Thymus (tissue), 11 donors: ENCODE results near the gene SLC39A11. TPM values are rescaled to one million over a fixed set of nuclear protein-coding genes. Genes with fewer than 3 reads are reported as not detected.

Experiments used
- DNase-seq, 9 donors: peaks; one replicate each; pipeline ENCODE4 v3.0.0-alpha.2; 2013; ENCODE audit warnings: low spot score in 9 of 9, low read depth in 6 of 9, missing footprints in 1 of 9
- H3K27ac ChIP-seq, 2 donors: one replicate each; pipeline ENCODE4 v1.5.1; 2013; ENCODE audit warnings: control low read depth in 1 of 2, low read depth in 1 of 2, low read length in 1 of 2, mild to moderate bottlenecking in 1 of 2, moderate library complexity in 1 of 2
- H3K27me3 ChIP-seq, 2 donors: one replicate each; pipeline ENCODE4 v1.5.1; 2013; ENCODE audit warnings: low read length in 1 of 2; ENCODE audit not compliant: control insufficient read depth in 2 of 2, insufficient read depth in 1 of 2
- H3K36me3 ChIP-seq, 2 donors: one replicate each; pipeline ENCODE4 v1.5.1; 2013; ENCODE audit warnings: low read length in 1 of 2, mild to moderate bottlenecking in 1 of 2, moderate library complexity in 1 of 2; ENCODE audit not compliant: control insufficient read depth in 2 of 2, insufficient read depth in 2 of 2
- H3K4me1 ChIP-seq, 2 donors: one replicate each; pipeline ENCODE4 v1.5.1; 2013; ENCODE audit warnings: low read length in 2 of 2; ENCODE audit not compliant: control insufficient read depth in 2 of 2, insufficient read depth in 2 of 2
- H3K4me3 ChIP-seq, 2 donors: one replicate each; pipeline ENCODE4 v1.5.1; 2013; ENCODE audit warnings: low read length in 2 of 2, control low read depth in 1 of 2, mild to moderate bottlenecking in 1 of 2
- H3K9me3 ChIP-seq, 2 donors: one replicate each; pipeline ENCODE4 v1.5.1; 2013; ENCODE audit warnings: low read length in 1 of 2, mild to moderate bottlenecking in 1 of 2; ENCODE audit not compliant: control insufficient read depth in 2 of 2, insufficient read depth in 1 of 2
- WGBS: extraction: QIAGEN DNeasy Blood & Tissue Kit; methylation state at CpG from one replicate; pipeline ENCODE4 v1.1.7; 2013; 5-methylcytosine and 5-hydroxymethylcytosine counted together
- polyA plus RNA-seq: library from polyadenylated mRNA; stranded (reverse); fragments of 200-250 nt; gene quantifications from one replicate; pipeline ENCODE4 v1.2.3, GENCODE V29; 2013
- total RNA-seq: library from RNA; stranded (reverse); fragments of 120-200 nt; gene quantifications from one replicate; pipeline ENCODE4 v1.2.4, GENCODE V29; 2013
- donor health status: healthy.

SLC39A11 gene
- total and polyA plus RNA-seq, 2 donors: 7.4 to 8.7 TPM

DNA sequence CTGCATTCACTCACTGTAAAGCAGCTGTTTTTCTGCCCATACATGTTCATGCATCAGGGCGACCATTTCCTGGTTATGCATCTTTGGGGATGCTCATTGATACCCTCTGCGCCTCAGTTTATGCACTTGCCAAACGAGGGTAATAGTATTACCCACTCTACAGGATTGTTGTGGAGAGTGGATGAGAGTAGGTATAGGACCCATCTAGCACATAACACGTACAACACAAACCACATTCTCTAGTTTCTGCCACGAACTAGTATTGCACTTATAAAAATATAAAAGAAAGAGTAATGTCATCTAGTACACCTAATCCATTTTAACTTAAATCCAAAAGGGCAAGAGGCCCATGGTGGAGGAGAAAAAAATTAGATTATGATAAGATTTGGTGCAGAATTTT lies 231.7 kb downstream of the SLC39A11 start:
- Histone ChIP-seq H3K4me1 (no peaks in the 10 kb centered on the region), H3K27me3 (no peaks in the 10 kb centered on the region), H3K9me3 (no peaks in the 10 kb centered on the region), H3K36me3 (no peaks in the 10 kb centered on the region), H3K4me3 (no peak overlapping the region), H3K27ac (no peak overlapping the region)
- WGBS: 84% methylated on average over 5 of the region's 5 CpGs
- DNase-seq: no peak

DNA sequence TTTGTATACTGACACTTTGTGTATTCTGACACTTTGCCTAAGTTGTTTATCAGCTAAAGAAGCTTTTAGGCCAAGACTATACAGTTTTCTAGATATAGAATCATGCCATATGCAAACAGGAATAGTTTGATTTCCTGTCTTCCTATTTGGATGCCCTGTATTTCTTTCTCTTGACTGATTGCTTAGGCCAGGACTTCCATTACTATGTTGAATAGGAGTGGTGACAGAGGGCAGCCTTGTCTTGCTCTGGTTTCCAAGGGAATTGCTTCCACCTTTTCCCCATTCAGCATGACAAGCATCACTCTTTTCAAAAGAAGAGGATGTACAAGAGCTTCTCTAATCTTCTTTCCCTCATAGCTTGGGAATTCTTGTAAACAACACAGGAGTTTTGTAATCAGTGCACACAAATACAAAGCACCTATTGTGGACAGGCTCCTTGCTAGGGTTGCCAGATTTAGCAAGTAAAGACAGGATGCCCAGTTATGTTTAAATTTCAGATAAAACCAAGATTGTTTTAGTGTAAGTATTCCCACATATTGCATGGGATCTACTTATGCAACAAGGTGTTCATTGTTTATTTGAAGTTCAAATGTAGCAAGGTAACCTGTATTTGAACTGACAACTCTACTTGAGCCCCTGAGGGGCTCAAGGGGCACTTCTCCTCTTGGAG lies 233.5 kb downstream of the SLC39A11 start:
- Histone ChIP-seq H3K4me1 (no peaks in the 10 kb centered on the region), H3K4me3 (no peak overlapping the region), H3K36me3 (no peaks in the 10 kb centered on the region), H3K9me3 (no peaks in the 10 kb centered on the region), H3K27me3 (no peaks in the 10 kb centered on the region), H3K27ac (no peak overlapping the region)
- no peak for DNase-seq

GRCh38 chr17:72853440-72854415 lies 238.8 kb downstream of the SLC39A11 start:
- 94% methylated on average over 17 of the region's 17 CpGs for WGBS
- Histone ChIP-seq H3K9me3 (no peaks in the 10 kb centered on the region), H3K4me3 (no peak overlapping the region), H3K27me3 (no peaks in the 10 kb centered on the region), H3K36me3 (no peaks in the 10 kb centered on the region), H3K4me1 (no peaks in the 10 kb centered on the region), H3K27ac (no peak overlapping the region)
- no peak for DNase-seq

- Histone ChIP-seq H3K36me3 (no peaks in the 10 kb centered on the region), H3K4me1 (no peaks in the 10 kb centered on the region), H3K9me3 (no peaks in the 10 kb centered on the region), H3K27me3 (no peaks in the 10 kb centered on the region), H3K27ac (no peak overlapping the region), H3K4me3 (no peak overlapping the region)
- 89% methylated on average over 5 of the region's 5 CpGs for WGBS
- no peak for DNase-seq
These were observed 240.1 kb downstream of the SLC39A11 start for GRCh38 chr17:72852277-72852938.

DNA sequence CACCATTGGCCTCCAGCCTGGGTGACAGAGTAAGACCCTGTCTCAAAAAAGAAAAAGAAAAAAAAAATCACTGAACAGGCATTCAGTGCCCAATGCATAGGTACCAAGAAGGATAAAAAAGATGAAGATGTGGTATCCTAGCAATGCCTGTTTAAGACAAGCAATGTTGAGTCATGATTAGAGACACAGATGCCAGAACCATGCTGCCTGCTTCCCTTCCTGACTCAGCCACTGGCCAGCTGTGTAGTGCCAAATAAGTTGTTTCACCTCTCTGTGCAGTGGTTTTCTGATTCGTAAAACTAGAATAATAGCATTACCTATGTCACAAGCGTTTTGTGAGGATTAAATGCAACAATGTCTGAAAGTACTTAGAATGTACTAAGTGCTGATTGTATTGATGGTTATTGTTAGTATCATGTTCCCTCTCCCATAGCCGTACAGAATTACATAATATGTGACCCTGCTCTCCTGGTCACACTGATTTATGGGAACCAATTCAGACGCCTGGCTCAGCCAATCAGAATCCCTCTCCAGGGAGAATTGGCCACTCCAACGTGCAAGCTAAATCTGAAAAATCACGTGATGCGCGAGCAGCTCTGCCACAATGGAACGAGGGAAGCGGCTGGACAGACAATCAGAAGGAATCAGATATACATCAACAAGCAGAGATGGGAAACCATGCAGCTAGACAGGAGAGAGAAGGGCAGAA lies 241.9 kb downstream of the SLC39A11 start:
- 97% methylated on average over 10 of the region's 10 CpGs for WGBS
- no peak for DNase-seq
- Histone ChIP-seq H3K4me3 (no peak overlapping the region), H3K27ac (no peak overlapping the region), H3K27me3 (no peaks in the 10 kb centered on the region), H3K36me3 (no peaks in the 10 kb centered on the region), H3K4me1 (no peaks in the 10 kb centered on the region), H3K9me3 (no peaks in the 10 kb centered on the region)

GRCh38 chr17:72846399-72846798 lies 246.1 kb downstream of the SLC39A11 start:
- H3K36me3 ChIP-seq: no peaks in the 10 kb centered on the region
- 100% methylated on average over 1 of the region's 1 CpG for WGBS

GRCh38 chr17:72843591-72843990 lies 248.9 kb downstream of the SLC39A11 start:
- DNase-seq: no peak
- no peak overlapping the region for H3K27ac ChIP-seq
- no peaks in the 10 kb centered on the region for H3K4me1 ChIP-seq
- H3K27me3 ChIP-seq: no peaks in the 10 kb centered on the region
- H3K4me3 ChIP-seq: no peak overlapping the region
- no peaks in the 10 kb centered on the region for H3K9me3 ChIP-seq
- 80% methylated on average over 6 of the region's 6 CpGs for WGBS
- no peaks in the 10 kb centered on the region for H3K36me3 ChIP-seq

More at GRCh38 chr17:72846399-72846798, 246.1 kb downstream of the SLC39A11 start:
- Histone ChIP-seq H3K27me3 (no peaks in the 10 kb centered on the region), H3K4me3 (no peak overlapping the region), H3K27ac (no peak overlapping the region), H3K9me3 (no peaks in the 10 kb centered on the region), H3K4me1 (no peaks in the 10 kb centered on the region)
- no peak for DNase-seq

DNA sequence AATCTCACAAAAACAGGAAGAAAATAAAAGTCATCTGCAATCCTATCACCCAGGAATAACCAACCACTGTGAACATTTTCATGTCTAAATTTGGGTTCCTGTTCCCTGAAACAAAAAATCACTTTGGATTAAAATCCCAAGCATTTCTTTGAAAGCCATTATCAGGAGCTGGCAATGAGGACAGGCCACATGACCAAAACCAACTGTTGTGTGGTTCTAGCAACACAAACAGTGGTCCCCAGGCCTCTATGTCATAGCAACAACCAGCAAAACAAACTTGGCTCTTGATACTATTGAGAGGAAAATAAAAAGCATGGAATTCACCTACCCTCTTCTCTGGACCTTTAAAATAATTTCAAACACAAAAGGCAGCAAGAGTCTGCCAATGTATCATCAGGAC lies 252.5 kb downstream of the SLC39A11 start:
- Histone ChIP-seq H3K9me3 (no peaks in the 10 kb centered on the region), H3K27me3 (no peaks in the 10 kb centered on the region), H3K27ac (no peak overlapping the region), H3K4me3 (no peak overlapping the region), H3K4me1 (no peaks in the 10 kb centered on the region), H3K36me3 (no peaks in the 10 kb centered on the region)
- DNase-seq: no peak
